Astrocyte (in vitro differentiated cells and primary cell): ENCODE data around the gene FRMD7. TPM values are rescaled to one million over a fixed set of nuclear protein-coding genes. Genes with fewer than 3 reads are reported as not detected.

Source experiments
- DNase-seq: peaks from one replicate; pipeline ENCODE4 v3.0.0-alpha.2; 2010; ENCODE audit warnings: low read depth
- FAIRE-seq: peaks from 2 replicates; lab custom pipeline; 2011; peaks lifted over from hg19 to GRCh38; lab: Jason Lieb, UNC
- H2AFZ ChIP-seq: 2 replicates; pipeline ENCODE4 v1.6.0; 2012; ENCODE audit warnings: low read depth, low read length, inconsistent platforms
- H3K27ac ChIP-seq: 2 replicates; pipeline ENCODE4 v1.5.1; 2011; ENCODE audit warnings: low read depth, low read length, inconsistent platforms
- H3K27me3 ChIP-seq: 2 replicates; pipeline ENCODE4 v1.6.0; 2011; ENCODE audit warnings: low read length, inconsistent platforms; ENCODE audit not compliant: insufficient read depth
- H3K36me3 ChIP-seq: 2 replicates; pipeline ENCODE4 v1.5.1; 2011; ENCODE audit warnings: low read length, inconsistent platforms; ENCODE audit not compliant: insufficient read depth
- H3K4me1 ChIP-seq: 2 replicates; pipeline ENCODE4 v1.5.1; 2011; ENCODE audit warnings: low read length, inconsistent platforms; ENCODE audit not compliant: insufficient read depth
- H3K4me2 ChIP-seq: 2 replicates; pipeline ENCODE4 v1.6.0; 2012; ENCODE audit warnings: low read length, inconsistent platforms
- H3K4me3 ChIP-seq: 2 replicates; pipeline ENCODE4 v1.5.1; 2011; ENCODE audit warnings: low read depth, mild to moderate bottlenecking, low read length, inconsistent platforms; ENCODE audit not compliant: insufficient read depth
- H3K79me2 ChIP-seq: 2 replicates; pipeline ENCODE4 v1.6.0; 2012; ENCODE audit warnings: mild to moderate bottlenecking, low read length, inconsistent platforms; ENCODE audit not compliant: insufficient read depth
- H3K9ac ChIP-seq: 2 replicates; pipeline ENCODE4 v1.6.0; 2012; ENCODE audit warnings: mild to moderate bottlenecking, low read length, inconsistent platforms
- H3K9me3 ChIP-seq: 2 replicates; pipeline ENCODE4 v1.5.1; 2012; ENCODE audit warnings: low read depth, mild to moderate bottlenecking, low read length, inconsistent platforms; ENCODE audit not compliant: insufficient read depth
- H4K20me1 ChIP-seq: 2 replicates; pipeline ENCODE4 v1.6.0; 2012; ENCODE audit warnings: low read length, inconsistent platforms; ENCODE audit not compliant: insufficient read depth
- H3K27ac Mint-ChIP-seq: one replicate; pipeline ENCODE4 v1.8.0; 2021; ENCODE audit warnings: mild to moderate bottlenecking, mixed read lengths; ENCODE audit not compliant: unreplicated experiment
- H3K27me3 Mint-ChIP-seq: one replicate; pipeline ENCODE4 v1.8.0; 2021; ENCODE audit warnings: low read depth, mixed read lengths; ENCODE audit not compliant: unreplicated experiment
- H3K36me3 Mint-ChIP-seq: one replicate; pipeline ENCODE4 v1.8.0; 2021; ENCODE audit warnings: low read depth, mixed read lengths; ENCODE audit not compliant: unreplicated experiment
- H3K4me1 Mint-ChIP-seq: one replicate; pipeline ENCODE4 v1.8.0; 2021; ENCODE audit warnings: low read depth, mixed read lengths; ENCODE audit not compliant: unreplicated experiment
- H3K4me3 Mint-ChIP-seq: one replicate; pipeline ENCODE4 v1.8.0; 2021; ENCODE audit warnings: mild to moderate bottlenecking, moderate library complexity, mixed read lengths; ENCODE audit not compliant: unreplicated experiment
- H3K9me3 Mint-ChIP-seq: one replicate; pipeline ENCODE4 v1.8.0; 2021; ENCODE audit warnings: mild to moderate bottlenecking, mixed read lengths; ENCODE audit not compliant: unreplicated experiment
- CTCF ChIP-seq: IDR thresholded peaks from 2 replicates; pipeline ENCODE4 v1.5.1; 2011; ENCODE audit warnings: low read depth, mild to moderate bottlenecking, inconsistent platforms, low read length, moderate library complexity; ENCODE audit not compliant: insufficient read depth
- EZH2 ChIP-seq: IDR thresholded peaks from 2 replicates; pipeline ENCODE4 v1.6.1; 2012; ENCODE audit warnings: mild to moderate bottlenecking, low read length, inconsistent platforms; ENCODE audit not compliant: insufficient read depth
- total RNA-seq: library from RNA; stranded (reverse); gene quantifications from 2 replicates; pipeline ENCODE4 v1.2.1, GENCODE V29; 2021

The FRMD7 gene
- total RNA-seq, 1 donor from 2014 or later: 0.09 TPM

GRCh38 chrX:132063334-132063733 lies 64.5 kb downstream of the FRMD7 start:
- no peaks in the 10 kb centered on the region for H3K27me3 ChIP-seq
- H3K4me1 ChIP-seq: no peaks in the 10 kb centered on the region
- H3K27ac ChIP-seq: no peak overlapping the region
- no peak overlapping the region for H3K4me2 ChIP-seq
- Mint-ChIP-seq H3K27me3 (no peaks in the 10 kb centered on the region), H3K27ac (no peak overlapping the region), H3K4me1 (peaks cover 3% of the 10 kb centered on the region), H3K9me3 (no peaks in the 10 kb centered on the region), H3K4me3 (no peak overlapping the region), H3K36me3 (no peaks in the 10 kb centered on the region)
- H3K36me3 ChIP-seq: no peaks in the 10 kb centered on the region
- TF ChIP-seq CTCF: no peak
- TF ChIP-seq EZH2: no peak
- DNase-seq (no peak), FAIRE-seq (peak; percentile 32)
- H3K9ac ChIP-seq: no peak overlapping the region
- no peaks in the 10 kb centered on the region for H3K9me3 ChIP-seq
- no peaks in the 10 kb centered on the region for H4K20me1 ChIP-seq
- H2AFZ ChIP-seq: no peak overlapping the region
- H3K4me3 ChIP-seq: no peak overlapping the region
- H3K79me2 ChIP-seq: no peaks in the 10 kb centered on the region

- Mint-ChIP-seq H3K36me3 (peaks cover 3% of the 10 kb centered on the region), H3K4me3 (no peak overlapping the region), H3K9me3 (no peaks in the 10 kb centered on the region), H3K4me1 (peaks cover 5% of the 10 kb centered on the region), H3K27me3 (no peaks in the 10 kb centered on the region), H3K27ac (no peak overlapping the region)
- H2AFZ ChIP-seq: no peak overlapping the region
- H3K27ac ChIP-seq: no peak overlapping the region
- no peaks in the 10 kb centered on the region for H3K4me1 ChIP-seq
- no peak overlapping the region for H3K4me2 ChIP-seq
- H3K79me2 ChIP-seq: no peaks in the 10 kb centered on the region
- H3K9ac ChIP-seq: no peak overlapping the region
- H3K9me3 ChIP-seq: no peaks in the 10 kb centered on the region
- no peaks in the 10 kb centered on the region for H3K27me3 ChIP-seq
- no peak for DNase-seq
- no peak overlapping the region for H3K4me3 ChIP-seq
- H4K20me1 ChIP-seq: no peaks in the 10 kb centered on the region
- TF ChIP-seq EZH2: no peak
- no peak for TF ChIP-seq CTCF
- no peaks in the 10 kb centered on the region for H3K36me3 ChIP-seq
- peak; percentile 81 for FAIRE-seq
These were observed 67.8 kb downstream of the FRMD7 start for GRCh38 chrX:132059973-132060540.

- TF ChIP-seq CTCF (no peak), EZH2 (no peak)
- FAIRE-seq (peak; percentile 70), DNase-seq (no peak)
- no peaks in the 10 kb centered on the region for H3K27me3 Mint-ChIP-seq
- Histone ChIP-seq H3K27me3 (no peaks in the 10 kb centered on the region), H2AFZ (no peak overlapping the region), H3K4me2 (no peak overlapping the region), H3K4me1 (no peaks in the 10 kb centered on the region), H3K36me3 (no peaks in the 10 kb centered on the region), H3K27ac (no peak overlapping the region), H3K79me2 (no peaks in the 10 kb centered on the region), H4K20me1 (no peaks in the 10 kb centered on the region), H3K9ac (no peak overlapping the region), H3K4me3 (no peak overlapping the region), H3K9me3 (no peaks in the 10 kb centered on the region)
- H3K27ac Mint-ChIP-seq: no peak overlapping the region
- no peak overlapping the region for H3K4me3 Mint-ChIP-seq
- H3K9me3 Mint-ChIP-seq: no peaks in the 10 kb centered on the region
- H3K4me1 Mint-ChIP-seq: peaks cover 5% of the 10 kb centered on the region
- peaks cover 3% of the 10 kb centered on the region for H3K36me3 Mint-ChIP-seq
These were observed 68.8 kb downstream of the FRMD7 start for GRCh38 chrX:132058975-132059374.
